Fibroblast of skin of left quadriceps (primary cell): ENCODE data around the gene SLC17A4.

Experiments
- DNase-seq, 2 experiments: peaks; one replicate each; pipeline ENCODE4 v3.0.0-alpha.2; 2013; ENCODE audit warnings: low read depth in 2 of 2

Gene SLC17A4

DNA sequence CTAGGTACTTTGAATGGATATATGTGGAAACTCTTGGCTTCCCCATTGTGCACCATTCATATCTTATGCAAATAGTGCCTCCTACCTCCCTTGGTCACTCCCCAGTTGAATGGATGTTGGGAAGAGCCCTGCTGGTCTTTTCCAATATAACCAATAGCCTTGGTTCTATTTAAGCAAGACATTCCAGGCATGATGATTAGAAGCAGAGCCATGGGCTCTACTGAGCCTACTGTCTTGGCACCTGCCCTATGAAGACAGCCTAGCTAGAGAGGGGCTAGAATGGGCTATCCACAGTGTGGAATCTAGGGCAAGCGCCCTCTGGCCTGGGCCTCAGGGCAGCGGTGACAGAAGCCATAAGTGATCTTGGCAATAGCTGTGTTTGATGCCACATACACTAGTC, 61.7 kb downstream of the SLC17A4 start:
- no peak for DNase-seq

DNA sequence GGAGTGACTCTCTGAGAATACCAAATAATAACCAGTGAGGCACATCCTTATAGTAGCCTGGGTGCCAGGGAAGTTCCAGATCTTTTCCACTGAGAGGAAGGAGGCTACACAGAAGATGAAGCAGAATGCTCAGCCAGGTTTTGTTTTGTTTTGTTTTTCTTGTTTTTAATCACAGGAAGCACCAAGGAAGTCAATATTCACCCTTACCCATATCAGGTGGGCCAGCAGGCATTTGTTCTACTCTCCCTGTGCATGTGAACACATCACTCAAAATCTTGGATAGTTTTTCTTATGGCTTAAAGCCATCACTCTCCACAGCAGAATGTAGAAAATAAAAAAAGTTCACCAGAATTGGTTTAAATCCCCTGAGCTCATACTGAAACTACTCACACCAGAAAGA, 66.8 kb downstream of the SLC17A4 start:
- no peak for DNase-seq

DNA sequence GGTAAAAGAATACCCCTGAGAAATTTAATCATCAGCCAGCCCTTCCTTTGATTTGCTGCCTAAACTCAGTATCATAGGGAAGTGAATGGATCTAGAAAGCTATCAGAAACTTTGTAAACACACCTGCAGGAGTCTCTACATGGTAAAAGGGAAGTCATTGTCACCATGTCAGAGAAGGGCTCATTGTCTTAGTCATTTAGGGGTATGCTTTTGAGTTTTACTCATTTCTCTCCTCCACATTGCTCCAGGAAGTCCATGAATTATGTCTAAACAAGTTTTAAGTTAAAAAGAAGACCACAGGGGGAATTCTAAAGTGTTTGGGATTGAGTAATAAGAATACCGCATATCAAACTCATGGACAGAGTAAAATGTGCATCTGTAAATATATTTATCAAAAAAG, 74.8 kb downstream of the SLC17A4 start:
- no peak for DNase-seq

DNA sequence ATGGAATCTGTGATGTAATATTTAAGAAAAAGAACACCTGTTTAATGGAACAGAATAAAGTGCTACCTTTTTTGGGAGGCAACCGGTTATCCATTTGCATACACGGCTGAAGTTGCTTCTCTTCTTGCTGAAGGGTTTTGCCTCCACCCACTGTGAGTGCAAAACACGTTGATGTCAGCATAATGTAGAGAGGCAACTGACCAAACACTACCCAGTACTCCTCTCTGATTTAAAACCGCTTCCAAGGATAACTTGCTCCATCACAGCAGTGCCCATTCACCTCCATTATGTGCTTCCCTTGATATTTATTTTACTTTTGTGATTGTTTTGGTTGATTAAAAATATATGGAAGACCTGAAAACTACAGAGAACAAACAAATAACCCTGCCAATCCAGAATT, 75.9 kb downstream of the SLC17A4 start:
- DNase-seq, result no peak
